Astrocyte (in vitro differentiated cells and primary cell): Measurements from ENCODE around the gene VPS36. TPM values are rescaled to one million over a fixed set of nuclear protein-coding genes. Genes with fewer than 3 reads are reported as not detected.
"Not testable (repeated sequence)": the region's sequence is repeated elsewhere in the genome, so short reads cannot be mapped to it uniquely, and the experiment has no call there.

ENCODE experiments used
- DNase-seq: peaks from one replicate; pipeline ENCODE4 v3.0.0-alpha.2; 2010; ENCODE audit warnings: low read depth
- FAIRE-seq: peaks from 2 replicates; lab custom pipeline; 2011; peaks lifted over from hg19 to GRCh38; lab: Jason Lieb, UNC
- H2AFZ ChIP-seq: 2 replicates; pipeline ENCODE4 v1.6.0; 2012; ENCODE audit warnings: low read depth, low read length, inconsistent platforms
- H3K27ac ChIP-seq: 2 replicates; pipeline ENCODE4 v1.5.1; 2011; ENCODE audit warnings: low read depth, low read length, inconsistent platforms
- H3K27me3 ChIP-seq: 2 replicates; pipeline ENCODE4 v1.6.0; 2011; ENCODE audit warnings: low read length, inconsistent platforms; ENCODE audit not compliant: insufficient read depth
- H3K36me3 ChIP-seq: 2 replicates; pipeline ENCODE4 v1.5.1; 2011; ENCODE audit warnings: low read length, inconsistent platforms; ENCODE audit not compliant: insufficient read depth
- H3K4me1 ChIP-seq: 2 replicates; pipeline ENCODE4 v1.5.1; 2011; ENCODE audit warnings: low read length, inconsistent platforms; ENCODE audit not compliant: insufficient read depth
- H3K4me2 ChIP-seq: 2 replicates; pipeline ENCODE4 v1.6.0; 2012; ENCODE audit warnings: low read length, inconsistent platforms
- H3K4me3 ChIP-seq: 2 replicates; pipeline ENCODE4 v1.5.1; 2011; ENCODE audit warnings: low read depth, mild to moderate bottlenecking, low read length, inconsistent platforms; ENCODE audit not compliant: insufficient read depth
- H3K79me2 ChIP-seq: 2 replicates; pipeline ENCODE4 v1.6.0; 2012; ENCODE audit warnings: mild to moderate bottlenecking, low read length, inconsistent platforms; ENCODE audit not compliant: insufficient read depth
- H3K9ac ChIP-seq: 2 replicates; pipeline ENCODE4 v1.6.0; 2012; ENCODE audit warnings: mild to moderate bottlenecking, low read length, inconsistent platforms
- H3K9me3 ChIP-seq: 2 replicates; pipeline ENCODE4 v1.5.1; 2012; ENCODE audit warnings: low read depth, mild to moderate bottlenecking, low read length, inconsistent platforms; ENCODE audit not compliant: insufficient read depth
- H4K20me1 ChIP-seq: 2 replicates; pipeline ENCODE4 v1.6.0; 2012; ENCODE audit warnings: low read length, inconsistent platforms; ENCODE audit not compliant: insufficient read depth
- H3K27ac Mint-ChIP-seq: one replicate; pipeline ENCODE4 v1.8.0; 2021; ENCODE audit warnings: mild to moderate bottlenecking, mixed read lengths; ENCODE audit not compliant: unreplicated experiment
- H3K27me3 Mint-ChIP-seq: one replicate; pipeline ENCODE4 v1.8.0; 2021; ENCODE audit warnings: low read depth, mixed read lengths; ENCODE audit not compliant: unreplicated experiment
- H3K36me3 Mint-ChIP-seq: one replicate; pipeline ENCODE4 v1.8.0; 2021; ENCODE audit warnings: low read depth, mixed read lengths; ENCODE audit not compliant: unreplicated experiment
- H3K4me1 Mint-ChIP-seq: one replicate; pipeline ENCODE4 v1.8.0; 2021; ENCODE audit warnings: low read depth, mixed read lengths; ENCODE audit not compliant: unreplicated experiment
- H3K4me3 Mint-ChIP-seq: one replicate; pipeline ENCODE4 v1.8.0; 2021; ENCODE audit warnings: mild to moderate bottlenecking, moderate library complexity, mixed read lengths; ENCODE audit not compliant: unreplicated experiment
- H3K9me3 Mint-ChIP-seq: one replicate; pipeline ENCODE4 v1.8.0; 2021; ENCODE audit warnings: mild to moderate bottlenecking, mixed read lengths; ENCODE audit not compliant: unreplicated experiment
- CTCF ChIP-seq: IDR thresholded peaks from 2 replicates; pipeline ENCODE4 v1.5.1; 2011; ENCODE audit warnings: low read depth, mild to moderate bottlenecking, inconsistent platforms, low read length, moderate library complexity; ENCODE audit not compliant: insufficient read depth
- total RNA-seq: library from RNA; stranded (reverse); gene quantifications from 2 replicates; pipeline ENCODE4 v1.2.1, GENCODE V29; 2021

VPS36 gene
- total RNA-seq, 1 donor from 2014 or later = 41.8 TPM

GRCh38 chr13:52487078-52487477 lies 36.6 kb upstream of the VPS36 start:
- H2AFZ ChIP-seq, H3K4me2 ChIP-seq, H3K9me3 ChIP-seq, H3K4me1 Mint-ChIP-seq, H3K27ac Mint-ChIP-seq, H3K4me3 ChIP-seq, H3K27me3 ChIP-seq, H4K20me1 ChIP-seq, H3K9me3 Mint-ChIP-seq, H3K36me3 ChIP-seq, H3K27me3 Mint-ChIP-seq, H3K4me1 ChIP-seq, DNase-seq, H3K4me3 Mint-ChIP-seq, H3K9ac ChIP-seq, FAIRE-seq, H3K27ac ChIP-seq, H3K79me2 ChIP-seq, H3K36me3 Mint-ChIP-seq: not testable (repeated sequence)

GRCh38 chr13:52480677-52481428 lies 30.4 kb upstream of the VPS36 start:
- H3K79me2 ChIP-seq, H3K9ac ChIP-seq, DNase-seq, H3K36me3 ChIP-seq, H4K20me1 ChIP-seq, H3K27ac ChIP-seq, H2AFZ ChIP-seq, H3K27me3 Mint-ChIP-seq, H3K9me3 ChIP-seq, H3K9me3 Mint-ChIP-seq, H3K4me3 ChIP-seq, H3K4me1 Mint-ChIP-seq, H3K36me3 Mint-ChIP-seq, H3K4me3 Mint-ChIP-seq, H3K4me2 ChIP-seq, H3K4me1 ChIP-seq, H3K27me3 ChIP-seq: not testable (repeated sequence)
- peak; percentile 99 for FAIRE-seq
- peak overlapping the region; percentile 85 for H3K27ac Mint-ChIP-seq

- H3K4me1 Mint-ChIP-seq, DNase-seq, H3K4me3 ChIP-seq, H3K27me3 ChIP-seq, H3K4me1 ChIP-seq, H2AFZ ChIP-seq, H3K27ac ChIP-seq, FAIRE-seq, H3K9me3 ChIP-seq, H3K4me2 ChIP-seq, H3K27ac Mint-ChIP-seq, H3K9me3 Mint-ChIP-seq, H3K4me3 Mint-ChIP-seq, H3K9ac ChIP-seq, H4K20me1 ChIP-seq, H3K27me3 Mint-ChIP-seq: not testable (repeated sequence)
- H3K36me3 ChIP-seq = peaks cover 42% of the 10 kb centered on the region
- H3K36me3 Mint-ChIP-seq = peaks cover 15% of the 10 kb centered on the region
- peaks cover 34% of the 10 kb centered on the region for H3K79me2 ChIP-seq
Measured at GRCh38 chr13:52468487-52468886, 18.1 kb upstream of the VPS36 start.

- Mint-ChIP-seq H3K27me3 (no peaks in the 10 kb centered on the region), H3K4me1 (peaks cover 5% of the 10 kb centered on the region), H3K27ac (no peak overlapping the region), H3K9me3 (no peaks in the 10 kb centered on the region), H3K4me3 (no peak overlapping the region), H3K36me3 (peaks cover 22% of the 10 kb centered on the region)
- Histone ChIP-seq H3K4me2 (no peak overlapping the region), H3K27ac (no peak overlapping the region), H3K9ac (no peak overlapping the region), H3K4me3 (no peak overlapping the region), H3K36me3 (peaks cover 48% of the 10 kb centered on the region), H3K9me3 (no peaks in the 10 kb centered on the region), H3K79me2 (peaks cover 73% of the 10 kb centered on the region), H4K20me1 (peaks cover 5% of the 10 kb centered on the region), H2AFZ (no peak overlapping the region), H3K4me1 (no peaks in the 10 kb centered on the region), H3K27me3 (no peaks in the 10 kb centered on the region)
- DNase-seq = no peak
- FAIRE-seq = no peak
- no peak for TF ChIP-seq CTCF
Measured at GRCh38 chr13:52463526-52463925, 13.1 kb upstream of the VPS36 start.
